Hindlimb muscle (tissue), 1 donor: ENCODE measurements around the gene RPA3. TPM values are rescaled to one million over a fixed set of nuclear protein-coding genes. Genes with fewer than 3 reads are reported as not detected.

Source experiments
- DNase-seq: peaks from one replicate; pipeline ENCODE4 v3.0.0-alpha.2; 2013
- polyA plus RNA-seq: library from polyadenylated mRNA; unstranded; fragments of 120-200 nt; gene quantifications from one replicate; pipeline ENCODE4 v1.2.1, GENCODE V29; 2013; ENCODE audit not compliant: insufficient read length

RPA3 gene
- polyA plus RNA-seq, 1 donor, result 17.7 TPM

DNA sequence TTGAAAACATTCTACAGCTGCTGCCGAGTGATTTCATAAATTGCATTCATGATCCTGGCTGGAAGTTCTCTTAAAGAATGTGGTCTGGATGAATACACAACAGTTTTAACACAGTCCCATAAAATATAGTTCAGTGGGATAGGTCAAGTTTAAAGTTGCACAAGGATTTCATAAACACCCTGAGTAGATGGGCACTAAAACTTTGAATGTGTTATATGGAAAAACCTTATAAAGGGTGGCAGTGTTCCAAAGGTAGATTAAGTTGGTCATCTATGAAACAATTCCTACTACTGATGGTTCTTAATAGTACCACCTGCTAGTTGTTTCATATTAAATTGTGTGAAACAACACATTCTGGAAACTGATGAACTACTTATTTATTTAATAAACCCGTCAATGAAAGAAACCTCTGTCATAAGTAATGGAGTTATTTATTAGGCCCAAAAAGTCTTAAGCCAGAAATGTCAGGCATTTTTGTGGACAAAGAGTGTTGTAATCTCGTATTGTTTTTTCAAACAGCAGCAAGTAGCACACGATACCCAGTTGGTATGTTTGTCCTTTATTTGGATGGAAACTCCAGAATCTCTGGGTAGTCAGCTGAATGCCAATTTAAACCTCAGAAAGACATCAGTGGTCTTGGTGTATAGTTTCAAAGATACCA, 14.3 kb upstream of the RPA3 start:
- peak; percentile 40 for DNase-seq

DNA sequence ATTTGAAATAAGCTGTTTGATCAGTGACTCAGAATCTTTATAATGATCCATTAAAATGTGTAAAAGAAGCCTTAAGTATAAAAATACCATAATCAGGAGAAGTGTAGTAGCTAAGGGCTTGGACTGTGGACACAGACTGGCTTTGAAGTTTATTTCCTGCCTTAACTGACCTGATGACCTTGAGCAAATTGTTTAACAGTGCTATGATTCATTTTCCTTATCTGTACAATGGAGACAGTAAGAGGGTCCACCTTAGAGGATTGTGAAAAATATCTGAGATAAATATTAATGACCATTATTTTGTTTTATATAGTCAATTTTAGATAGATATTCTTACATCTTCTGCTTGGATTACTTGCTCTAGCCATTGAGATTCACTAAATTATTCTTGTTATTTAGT, 13.3 kb upstream of the RPA3 start:
- no peak for DNase-seq

DNA sequence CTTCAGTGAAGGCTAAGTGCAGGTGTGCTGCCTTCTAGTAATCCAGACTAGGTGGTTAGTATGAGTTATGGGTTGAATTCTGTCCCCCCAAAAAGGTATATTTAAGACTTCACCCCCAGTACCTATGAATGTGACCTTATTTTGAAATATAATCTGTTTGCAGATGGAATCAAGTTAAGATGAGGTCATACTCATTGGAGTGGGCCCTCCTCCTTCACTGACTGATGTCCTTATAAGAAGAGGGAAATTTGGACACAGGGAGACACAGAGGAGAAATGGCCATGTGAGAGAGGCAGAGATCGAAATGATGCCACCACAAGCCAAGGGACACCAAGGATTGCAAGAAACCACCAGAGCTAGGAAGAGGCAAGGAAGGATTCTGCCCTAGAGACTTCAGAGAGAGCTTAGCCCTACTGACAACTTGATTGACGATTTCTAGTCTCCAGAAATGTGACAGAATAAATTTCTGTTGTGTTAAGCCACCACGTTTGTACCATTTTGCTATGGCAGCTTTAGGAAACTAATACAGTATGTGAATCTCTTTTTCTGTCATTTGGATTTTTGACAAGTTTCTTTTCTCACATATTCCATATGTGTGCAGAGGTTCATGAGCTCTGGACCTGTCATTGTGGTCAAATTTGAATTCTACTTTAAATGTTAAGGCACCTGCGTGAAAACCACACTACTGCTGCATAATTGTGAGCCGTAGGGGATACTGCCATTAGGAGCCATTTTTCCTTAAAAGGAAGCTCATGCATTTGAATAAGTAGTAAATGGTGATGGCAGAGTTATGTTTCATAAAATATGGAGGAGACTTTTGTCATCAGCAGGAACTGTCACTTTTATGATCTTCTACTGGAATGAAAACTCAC, 2.6 kb upstream of the RPA3 start:
- no peak for DNase-seq

DNA sequence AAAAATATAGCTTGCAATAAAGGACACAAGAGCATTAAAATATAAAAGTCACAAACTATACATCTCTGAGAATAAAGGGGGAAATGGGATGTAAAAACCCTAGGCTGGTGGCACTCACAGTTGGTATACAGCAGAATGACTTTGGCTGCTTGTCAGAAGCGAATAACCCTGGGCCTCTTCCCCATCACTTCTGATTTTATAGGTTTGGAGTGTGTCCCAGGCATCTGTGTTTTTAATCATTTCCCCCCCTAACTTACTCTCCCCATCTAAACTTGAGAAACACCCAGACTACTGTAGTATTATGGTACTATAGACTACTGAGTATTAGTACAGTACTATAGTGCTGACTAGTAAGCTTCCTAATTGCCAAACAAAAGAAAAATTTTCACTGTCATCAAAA, 1.8 kb upstream of the RPA3 start:
- no peak for DNase-seq

DNA sequence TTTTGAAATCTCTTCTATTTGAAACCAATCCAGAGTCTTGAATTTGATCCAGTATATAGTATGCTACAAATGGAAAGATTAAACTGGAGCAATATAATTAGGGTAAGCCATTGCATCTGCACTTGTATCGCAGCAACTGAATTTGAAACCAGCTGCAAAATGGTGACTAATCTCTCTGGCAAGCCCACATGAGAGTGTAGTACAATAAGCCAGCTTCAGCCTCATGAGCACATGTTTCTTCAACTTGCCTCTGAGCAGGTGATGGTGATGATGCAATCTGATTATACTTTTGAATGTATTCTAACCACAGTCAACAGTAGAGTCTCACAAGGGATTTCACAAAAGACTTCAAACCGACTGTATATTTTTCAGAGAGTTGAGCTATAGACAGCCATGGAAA, 829 bp upstream of the RPA3 start:
- DNase-seq, result peak; percentile 84

DNA sequence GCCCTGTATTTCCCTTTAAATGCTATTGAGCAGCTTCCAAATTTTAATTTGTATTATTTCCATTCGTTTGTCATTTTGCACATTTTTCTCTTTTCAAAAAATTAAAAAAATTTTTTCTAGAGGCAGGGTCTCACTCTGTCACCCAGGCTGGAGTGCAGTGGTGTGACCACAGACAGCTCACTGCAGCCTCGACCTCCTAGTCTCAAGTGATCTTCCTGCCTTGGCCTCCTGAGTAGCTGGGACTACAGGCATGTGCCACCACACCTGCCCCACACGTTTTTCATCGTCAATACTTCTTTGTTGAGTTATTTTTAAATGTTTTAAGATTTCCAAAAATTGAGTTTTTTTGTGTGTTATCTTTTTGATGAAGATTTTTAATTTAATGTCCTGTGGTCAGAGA, 4.7 kb downstream of the RPA3 start:
- no peak for DNase-seq

DNA sequence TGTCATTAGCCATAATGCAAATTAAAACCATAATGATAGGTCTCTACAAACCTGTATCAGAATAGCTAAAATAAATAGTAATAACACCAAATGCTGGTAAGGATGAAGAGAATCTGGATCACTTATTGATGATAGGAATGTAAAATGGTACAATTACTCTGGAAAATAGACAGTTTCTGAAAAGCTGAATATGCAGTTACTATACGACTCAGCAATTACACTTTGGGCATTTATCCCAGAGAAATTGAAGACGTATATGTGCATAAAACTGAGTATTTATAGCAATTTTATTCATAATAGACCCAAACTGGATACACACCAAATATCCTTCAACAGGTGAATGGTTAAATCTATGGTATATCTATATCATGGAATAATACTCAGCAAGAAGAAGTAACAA, 7.9 kb downstream of the RPA3 start:
- no peak for DNase-seq

DNA sequence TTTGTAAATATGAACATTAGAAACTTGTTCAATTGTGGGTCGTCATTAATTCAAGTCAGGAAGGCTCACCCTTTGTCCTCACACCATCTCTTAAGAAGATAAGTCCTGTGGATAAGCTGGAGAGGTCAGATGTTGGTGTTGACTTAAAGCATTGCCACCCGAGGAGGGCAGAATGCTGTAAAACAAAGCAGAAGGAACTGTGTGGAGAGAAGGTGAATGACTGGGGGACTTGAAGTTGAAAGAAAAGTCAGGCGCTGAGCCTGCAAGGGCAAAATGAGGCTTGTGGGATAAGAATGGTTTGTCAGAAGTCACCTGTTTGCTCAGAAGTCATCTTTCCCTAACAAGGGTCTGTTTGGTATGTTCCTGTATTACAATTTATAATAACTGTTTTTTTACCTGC, 9.1 kb downstream of the RPA3 start:
- DNase-seq, result no peak

DNA sequence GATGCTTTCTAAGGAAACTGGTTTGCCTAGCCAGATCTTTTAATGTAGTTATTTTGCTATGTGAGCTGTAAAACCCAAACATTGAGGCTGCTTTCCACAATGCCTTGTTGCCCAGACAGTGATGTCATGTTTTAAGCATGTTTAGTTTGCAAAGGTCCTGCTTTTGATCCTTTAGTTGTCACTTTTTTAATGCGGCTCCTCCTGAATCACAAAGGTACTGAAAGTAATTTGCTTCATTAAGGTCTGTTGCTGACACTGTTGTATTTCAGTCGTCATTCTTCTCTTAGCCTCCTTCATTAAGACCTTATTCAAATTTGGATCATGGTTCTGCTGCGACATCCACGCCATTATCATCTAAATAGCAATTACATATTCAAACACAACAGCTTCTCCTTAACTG, 10.6 kb downstream of the RPA3 start:
- DNase-seq, result no peak

DNA sequence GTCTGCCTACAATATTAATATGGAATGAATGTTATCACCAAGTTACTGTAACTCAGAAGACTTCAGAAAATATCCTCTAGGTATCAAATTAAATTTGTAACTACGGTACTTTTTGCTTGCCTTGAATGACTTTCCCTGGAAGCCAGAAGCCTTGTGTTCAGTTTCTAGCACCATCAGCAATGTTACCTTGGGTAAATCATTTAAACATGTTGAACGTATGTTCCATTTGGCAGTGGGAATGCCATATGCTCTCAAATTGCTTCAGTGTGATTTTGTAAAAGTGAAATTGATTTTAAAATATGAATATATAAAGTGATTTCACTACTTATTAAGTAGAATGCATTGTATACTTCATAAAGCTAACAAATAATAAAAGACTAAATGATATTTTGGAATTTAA, 11.2 kb downstream of the RPA3 start:
- DNase-seq, result no peak

DNA sequence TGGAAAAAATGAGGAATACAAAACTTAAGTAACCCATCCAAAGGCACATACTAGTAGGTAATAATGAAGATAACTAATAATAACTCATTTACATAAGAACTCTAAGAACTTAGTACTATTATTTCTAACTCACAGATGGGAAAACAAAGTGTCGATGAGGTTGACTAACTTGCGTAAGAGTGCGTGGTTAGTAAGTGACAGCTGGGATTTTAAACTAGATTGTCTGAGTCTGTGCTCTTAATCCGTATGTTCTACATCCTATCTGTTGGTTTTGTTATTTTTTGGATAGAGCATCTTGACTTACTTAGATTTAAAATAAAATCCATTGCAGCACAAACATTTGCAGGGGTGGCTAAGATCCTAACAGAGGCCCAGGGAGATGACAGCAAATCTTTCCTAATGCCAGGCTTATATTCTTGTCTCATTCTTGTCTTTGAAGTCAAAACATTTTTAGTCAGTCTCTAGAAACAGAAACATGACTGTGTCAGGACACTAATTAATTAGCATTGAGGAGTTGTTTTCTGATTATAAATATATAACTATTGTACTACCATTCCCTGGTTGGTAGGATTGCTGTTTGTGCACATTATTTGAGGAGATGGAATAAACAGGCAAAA, 11.7 kb downstream of the RPA3 start:
- no peak for DNase-seq

DNA sequence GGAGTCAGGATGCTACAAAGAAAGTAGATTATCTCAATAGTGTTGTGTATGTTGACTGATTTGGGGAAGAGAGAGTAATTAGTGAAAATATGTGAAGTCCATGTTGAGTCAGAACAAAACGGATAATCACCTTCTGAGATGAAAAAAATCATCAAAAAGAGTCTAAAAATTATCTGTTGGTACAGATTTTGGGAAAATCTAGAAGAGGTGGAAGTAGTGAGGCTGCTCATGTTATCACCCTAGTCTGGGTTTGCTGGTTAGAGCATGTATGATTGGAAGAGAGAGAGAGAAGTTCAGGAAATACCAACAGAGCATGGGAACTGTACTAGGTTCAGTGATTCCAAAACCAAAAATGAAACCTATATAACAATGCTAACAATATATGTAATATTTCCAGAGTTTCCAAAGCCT, 12.3 kb downstream of the RPA3 start:
- no peak for DNase-seq

DNA sequence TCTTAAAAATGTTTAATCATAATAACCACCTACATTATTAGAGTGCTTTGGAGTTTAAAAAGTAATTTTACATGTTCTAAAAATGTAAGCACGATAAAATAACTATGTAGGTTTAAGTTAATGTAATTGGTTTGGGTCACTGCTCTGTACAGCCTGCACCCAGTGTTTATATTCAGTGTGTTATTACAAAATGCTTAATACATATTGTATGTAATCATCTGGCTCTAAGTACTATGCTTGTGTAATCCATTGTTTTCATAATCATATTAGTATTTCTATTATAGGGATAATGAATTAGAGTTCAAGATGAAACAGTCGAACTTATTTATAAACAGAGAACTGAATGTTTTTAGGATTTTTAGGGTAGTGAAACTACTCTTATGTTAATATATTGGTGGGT, 13.1 kb downstream of the RPA3 start:
- DNase-seq, result no peak

DNA sequence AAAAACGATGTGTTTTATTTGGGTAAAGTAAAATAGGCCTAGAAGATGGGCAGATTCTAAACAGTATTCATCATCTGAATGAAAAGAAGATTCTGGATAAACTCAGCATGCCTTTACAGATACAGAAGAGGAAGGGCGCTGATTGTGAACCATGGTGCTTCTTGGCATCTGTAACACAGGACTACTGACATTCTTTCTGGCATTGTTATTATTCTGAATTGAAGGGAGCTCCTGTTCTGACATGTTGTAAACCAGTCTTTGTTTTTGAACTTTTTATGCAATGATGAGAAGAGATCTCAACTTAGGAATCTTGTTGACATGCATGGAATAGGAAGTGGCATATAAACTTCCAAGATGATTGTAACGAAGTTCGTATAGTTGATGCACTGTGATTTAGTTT, 13.5 kb downstream of the RPA3 start:
- no peak for DNase-seq

DNA sequence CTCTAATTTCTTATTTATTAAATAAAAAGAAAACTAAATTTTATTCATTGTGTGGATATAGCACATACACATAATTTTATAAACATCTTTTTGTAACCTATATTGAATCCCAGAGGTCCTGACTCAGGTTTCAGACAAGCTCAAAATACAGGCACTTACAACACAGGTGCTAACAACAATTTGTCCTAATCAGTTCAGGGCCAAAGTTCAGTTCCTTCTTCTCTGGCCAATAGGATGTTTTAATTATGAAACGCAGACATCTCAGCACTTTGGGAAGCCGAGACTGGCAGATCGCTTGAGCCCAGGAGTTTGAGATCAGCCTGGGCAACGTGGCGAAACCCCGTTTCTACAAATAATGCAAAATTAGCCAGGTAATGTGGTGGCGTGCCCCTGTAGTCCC, 15.0 kb downstream of the RPA3 start:
- no peak for DNase-seq

DNA sequence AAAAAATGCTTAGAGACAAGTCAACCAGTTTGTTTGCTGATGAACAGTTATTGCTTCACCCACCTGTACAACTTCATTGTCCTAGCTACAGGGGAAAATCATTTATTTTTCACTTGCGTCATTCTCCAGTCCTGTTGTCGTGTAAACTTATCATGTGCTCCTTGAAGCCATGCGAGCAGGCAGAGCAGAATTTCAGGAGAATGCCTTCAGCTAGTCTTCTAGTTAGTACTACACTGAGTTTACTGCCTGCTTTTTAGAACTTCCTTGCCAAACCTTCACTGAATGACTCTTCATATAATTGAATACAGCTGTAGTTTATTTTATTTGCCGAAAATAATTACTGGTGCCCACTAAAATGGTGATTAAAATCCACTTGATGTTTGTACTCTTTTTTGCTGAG, 15.6 kb downstream of the RPA3 start:
- DNase-seq, result no peak

DNA sequence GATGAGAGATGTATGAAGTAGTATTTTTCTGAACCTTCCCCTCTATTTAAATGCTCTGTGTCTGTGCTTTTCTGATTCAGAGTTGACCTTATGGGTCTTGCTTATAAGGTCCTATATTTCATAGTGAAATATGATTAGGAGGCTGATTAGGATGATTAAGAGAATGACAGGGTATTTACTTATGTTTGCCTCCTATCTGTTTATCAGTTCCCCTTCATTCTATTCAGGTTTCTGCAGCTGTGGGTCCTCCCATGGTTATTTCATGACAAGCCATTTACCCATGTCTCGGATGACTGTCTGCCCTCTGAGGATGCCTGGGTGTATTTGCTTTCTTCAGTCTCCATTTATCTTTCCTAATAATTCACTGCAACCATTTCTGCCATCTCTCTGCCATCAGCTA, 16.9 kb downstream of the RPA3 start:
- DNase-seq, result no peak

DNA sequence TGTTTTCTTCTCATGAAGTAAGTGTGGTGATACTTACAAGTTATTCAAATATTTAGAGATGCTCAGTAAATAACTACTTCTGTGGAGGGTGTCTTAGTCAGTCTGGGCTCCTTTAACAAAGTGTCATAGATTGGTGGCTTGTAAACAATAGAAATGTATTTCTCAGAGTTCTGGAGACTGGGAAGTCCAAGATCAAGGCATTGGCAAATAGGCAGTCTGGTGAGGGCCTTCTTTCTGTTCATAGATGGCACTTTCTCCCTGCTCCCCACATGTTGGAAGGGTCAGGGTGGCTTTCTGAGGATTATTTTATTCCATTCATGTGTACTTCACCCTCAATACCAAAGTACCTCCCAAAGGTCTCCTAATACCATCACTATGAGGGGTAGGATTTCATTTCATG, 18.4 kb downstream of the RPA3 start:
- no peak for DNase-seq

DNA sequence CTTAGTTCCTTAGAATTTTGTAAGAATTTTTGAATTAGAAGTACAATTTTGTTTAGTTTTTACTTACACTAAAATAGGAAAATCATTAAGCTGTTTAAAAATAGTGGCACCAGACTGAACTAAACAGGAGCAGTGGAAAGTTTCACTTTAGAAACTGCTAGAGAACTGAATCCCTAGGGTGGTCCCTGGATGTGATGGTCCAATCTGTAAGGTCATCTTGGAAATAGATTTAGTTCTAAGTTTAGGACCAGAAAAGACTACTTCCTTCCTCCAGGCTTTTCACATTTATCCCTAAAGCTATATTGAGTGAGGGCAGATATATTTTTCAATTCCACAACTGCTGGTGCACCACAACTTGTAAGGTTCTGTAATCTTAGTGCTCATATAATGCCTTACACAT, 19.0 kb downstream of the RPA3 start:
- no peak for DNase-seq

DNA sequence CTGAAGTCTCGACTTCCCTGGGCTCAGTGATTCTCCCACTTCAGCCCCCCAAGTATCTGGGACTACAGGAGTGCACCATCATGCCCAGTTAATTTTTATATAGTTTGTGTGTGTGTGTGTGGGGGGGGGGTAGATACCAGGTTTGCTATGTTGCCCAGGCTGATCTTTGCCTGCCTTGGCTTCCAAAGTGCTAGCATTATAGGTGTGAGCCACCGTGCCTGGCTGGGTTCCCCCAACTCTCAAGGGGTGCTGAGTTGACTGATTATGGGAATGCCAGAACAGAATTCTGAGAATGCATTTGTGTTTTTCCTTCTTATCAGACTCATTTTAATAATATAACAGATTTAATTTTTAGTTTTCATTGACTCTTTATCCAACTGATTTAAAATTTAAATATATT, 19.5 kb downstream of the RPA3 start:
- DNase-seq, result no peak

DNA sequence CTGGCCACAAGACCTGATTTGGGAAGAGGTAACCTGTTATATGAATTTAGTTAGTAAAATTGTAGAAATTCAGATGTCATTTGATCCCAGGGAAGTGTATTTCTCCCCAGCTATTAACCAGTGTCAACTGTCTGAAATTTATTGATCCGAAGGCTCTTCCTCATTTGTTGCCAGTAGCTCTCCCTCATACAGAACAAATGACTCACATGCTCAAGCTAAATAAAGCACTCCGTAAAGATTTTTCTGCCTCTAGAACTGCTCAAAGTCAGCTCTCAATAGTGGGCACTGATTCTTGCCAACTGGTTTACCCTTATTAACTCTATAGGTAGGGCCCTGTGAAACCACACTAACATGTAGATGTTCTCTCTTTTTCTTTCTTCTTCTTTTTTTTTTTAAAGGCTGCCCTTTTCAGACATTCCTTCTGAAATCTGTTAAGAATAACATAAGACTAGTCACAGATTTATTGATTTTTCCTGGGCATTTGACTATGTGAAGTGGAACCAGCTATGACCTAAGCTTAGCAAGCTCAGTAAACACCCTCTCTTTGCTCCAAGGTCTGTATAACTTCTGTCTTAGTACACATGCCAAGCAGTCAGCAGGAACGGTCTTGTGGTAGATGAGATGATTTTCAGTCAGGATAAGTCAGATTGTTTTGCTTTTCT, 21.8 kb downstream of the RPA3 start:
- DNase-seq, result no peak

DNA sequence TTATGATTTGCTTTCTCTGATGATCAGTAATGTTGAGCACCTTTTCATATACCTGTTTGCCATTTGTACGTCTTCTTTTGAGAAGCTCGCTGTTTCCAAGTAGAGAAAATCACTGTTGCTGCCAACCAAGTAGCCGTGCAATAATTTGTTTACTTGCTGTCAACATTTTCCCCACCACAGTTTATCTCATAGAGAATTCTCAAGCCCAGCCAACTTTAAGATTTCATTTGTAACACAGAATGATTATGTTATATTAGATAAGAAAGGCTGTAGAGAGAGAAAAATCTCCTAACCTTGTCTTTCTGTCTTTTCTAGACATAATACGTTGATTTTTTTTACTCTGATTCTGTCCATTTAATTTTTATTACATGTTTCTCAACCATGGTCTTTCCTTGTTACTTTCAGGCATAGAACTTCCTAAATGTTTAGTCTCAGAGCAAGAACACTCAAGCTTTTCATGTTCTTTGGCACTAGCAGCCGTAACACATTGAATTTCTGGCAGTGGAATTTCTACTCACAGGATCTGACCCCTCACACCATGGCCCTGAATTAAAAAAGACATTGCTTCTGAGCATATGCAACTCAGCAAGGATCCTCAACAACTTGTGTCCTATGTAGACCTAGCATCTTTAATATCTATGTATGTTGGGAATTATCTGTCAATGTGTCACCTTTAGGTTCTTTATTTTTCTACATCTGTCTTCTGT, 23.1 kb downstream of the RPA3 start:
- DNase-seq, result no peak

DNA sequence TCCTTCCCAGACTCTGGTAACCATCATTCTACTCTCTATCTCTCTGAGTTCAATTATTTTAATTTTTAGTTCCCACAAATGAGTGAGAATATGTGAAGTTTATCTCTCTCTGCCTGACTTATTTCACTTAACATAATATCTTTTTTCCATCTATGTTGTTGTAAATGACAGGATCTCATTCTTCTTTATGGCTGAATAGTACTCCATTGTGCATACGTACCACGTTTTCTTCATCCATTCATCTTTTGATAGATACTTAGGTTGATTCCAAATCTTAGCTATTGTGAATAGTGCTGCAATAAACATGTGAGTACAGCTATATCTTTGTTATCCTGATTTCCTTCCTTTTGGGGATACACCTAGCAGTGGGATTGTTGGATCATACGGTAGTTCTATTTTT, 23.9 kb downstream of the RPA3 start:
- DNase-seq, result no peak
